HG03139 (cell line): ENCODE measurements around the gene RHBDD3.
"Not testable (repeated sequence)": the region's sequence is repeated elsewhere in the genome, so short reads cannot be mapped to it uniquely, and the experiment has no call there.

Source experiments
- ATAC-seq: cut with Tn5 transposase; IDR thresholded peaks from one replicate; pipeline ENCODE4 v1.9.1; 2021; ENCODE audit not compliant: unreplicated experiment

Gene RHBDD3

GRCh38 chr22:29251981-29252911 lies 15.5 kb downstream of the RHBDD3 start:
- no peak for ATAC-seq

GRCh38 chr22:29251265-29251664 lies 16.5 kb downstream of the RHBDD3 start:
- no peak for ATAC-seq

GRCh38 chr22:29247891-29248290 lies 19.9 kb downstream of the RHBDD3 start:
- ATAC-seq = not testable (repeated sequence)

- ATAC-seq = no peak
Measured at GRCh38 chr22:29245626-29246385, 22.0 kb downstream of the RHBDD3 start.

GRCh38 chr22:29244785-29245625 lies 22.8 kb downstream of the RHBDD3 start:
- ATAC-seq = no peak

GRCh38 chr22:29243874-29244446 lies 23.8 kb downstream of the RHBDD3 start:
- ATAC-seq = no peak

- not testable (repeated sequence) for ATAC-seq
Measured at GRCh38 chr22:29240481-29240880, 27.3 kb downstream of the RHBDD3 start.

GRCh38 chr22:29233277-29233877 lies 34.4 kb downstream of the RHBDD3 start:
- ATAC-seq = no peak

- no peak for ATAC-seq
Measured at GRCh38 chr22:29231971-29232959, 35.5 kb downstream of the RHBDD3 start.

GRCh38 chr22:29230972-29231875 lies 36.6 kb downstream of the RHBDD3 start:
- no peak for ATAC-seq

- ATAC-seq = no peak
Measured at GRCh38 chr22:29226351-29226981, 41.3 kb downstream of the RHBDD3 start.

GRCh38 chr22:29225422-29226090 lies 42.2 kb downstream of the RHBDD3 start:
- no peak for ATAC-seq

GRCh38 chr22:29224859-29225410 lies 42.8 kb downstream of the RHBDD3 start:
- no peak for ATAC-seq

GRCh38 chr22:29224121-29224858 lies 43.5 kb downstream of the RHBDD3 start:
- ATAC-seq = no peak

GRCh38 chr22:29219881-29220670 lies 47.7 kb downstream of the RHBDD3 start:
- no peak for ATAC-seq
